Lower leg skin (tissue), 3 donors: ENCODE results near the gene GJC2.

Experiments used
- POLR2A ChIP-seq, 2 donors: fragments of 450-650 bp; IDR thresholded peaks; one replicate each; pipeline ENCODE4 v1.6.1; 2016 to 2017; ENCODE audit warnings: antibody characterized with exemption in 2 of 2, mild to moderate bottlenecking in 1 of 2, moderate library complexity in 1 of 2
- TF ChIP-seq, protein P1 (sequence below), 3 donors: fragments of 450-650 bp; IDR thresholded peaks; one replicate each; pipeline ENCODE4 v1.5.1; 2016; ENCODE audit warnings: antibody characterized with exemption in 3 of 3, mild to moderate bottlenecking in 3 of 3, moderate library complexity in 2 of 3

DNA sequence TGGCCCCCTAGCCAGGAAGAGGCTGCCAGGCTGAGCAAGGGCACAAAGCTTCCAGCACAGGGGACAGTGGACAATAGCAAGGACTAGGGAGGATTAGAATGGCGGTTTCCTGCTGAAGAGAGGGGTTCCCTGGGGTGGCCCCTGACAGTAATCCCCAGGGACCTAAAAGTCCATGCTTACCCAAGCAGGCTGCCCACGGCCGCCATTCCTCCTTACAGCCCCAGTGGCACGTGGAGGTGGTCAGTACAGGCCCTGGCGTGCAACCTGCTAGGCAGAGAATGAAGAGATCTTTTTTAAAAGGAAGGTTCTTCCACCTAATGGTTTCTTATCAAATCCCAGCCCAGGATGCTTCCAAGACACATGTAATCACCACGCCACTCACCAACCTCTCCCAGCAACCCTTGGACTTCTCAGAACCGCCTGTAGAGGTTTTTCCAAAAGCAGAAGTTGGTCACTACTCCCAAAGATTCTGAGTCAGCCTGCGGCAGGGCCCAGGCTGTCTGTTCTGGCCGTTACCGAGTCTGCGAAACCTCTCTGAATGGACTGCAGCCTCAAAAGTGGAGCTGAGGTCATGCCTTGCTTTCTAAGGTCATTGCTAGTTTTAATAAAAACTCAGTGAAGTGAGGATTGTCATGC lies 41.6 kb upstream of the GJC2 start:
- TF ChIP-seq, protein P1, sequence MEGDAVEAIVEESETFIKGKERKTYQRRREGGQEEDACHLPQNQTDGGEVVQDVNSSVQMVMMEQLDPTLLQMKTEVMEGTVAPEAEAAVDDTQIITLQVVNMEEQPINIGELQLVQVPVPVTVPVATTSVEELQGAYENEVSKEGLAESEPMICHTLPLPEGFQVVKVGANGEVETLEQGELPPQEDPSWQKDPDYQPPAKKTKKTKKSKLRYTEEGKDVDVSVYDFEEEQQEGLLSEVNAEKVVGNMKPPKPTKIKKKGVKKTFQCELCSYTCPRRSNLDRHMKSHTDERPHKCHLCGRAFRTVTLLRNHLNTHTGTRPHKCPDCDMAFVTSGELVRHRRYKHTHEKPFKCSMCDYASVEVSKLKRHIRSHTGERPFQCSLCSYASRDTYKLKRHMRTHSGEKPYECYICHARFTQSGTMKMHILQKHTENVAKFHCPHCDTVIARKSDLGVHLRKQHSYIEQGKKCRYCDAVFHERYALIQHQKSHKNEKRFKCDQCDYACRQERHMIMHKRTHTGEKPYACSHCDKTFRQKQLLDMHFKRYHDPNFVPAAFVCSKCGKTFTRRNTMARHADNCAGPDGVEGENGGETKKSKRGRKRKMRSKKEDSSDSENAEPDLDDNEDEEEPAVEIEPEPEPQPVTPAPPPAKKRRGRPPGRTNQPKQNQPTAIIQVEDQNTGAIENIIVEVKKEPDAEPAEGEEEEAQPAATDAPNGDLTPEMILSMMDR (IDR thresholded peaks at IDR 0.05), result no peak
- no peak for TF ChIP-seq POLR2A (IDR thresholded peaks at IDR 0.05)
